Measurements from ENCODE around the gene FBLL1. TPM values are rescaled to one million over a fixed set of nuclear protein-coding genes. Genes with fewer than 3 reads are reported as not detected.

FBLL1 gene
- total and polyA plus RNA-seq, 9 of the 15 experiments (the other 6 are each of a cell fraction or from before 2014, with no cell fraction given), result not detected

DNA sequence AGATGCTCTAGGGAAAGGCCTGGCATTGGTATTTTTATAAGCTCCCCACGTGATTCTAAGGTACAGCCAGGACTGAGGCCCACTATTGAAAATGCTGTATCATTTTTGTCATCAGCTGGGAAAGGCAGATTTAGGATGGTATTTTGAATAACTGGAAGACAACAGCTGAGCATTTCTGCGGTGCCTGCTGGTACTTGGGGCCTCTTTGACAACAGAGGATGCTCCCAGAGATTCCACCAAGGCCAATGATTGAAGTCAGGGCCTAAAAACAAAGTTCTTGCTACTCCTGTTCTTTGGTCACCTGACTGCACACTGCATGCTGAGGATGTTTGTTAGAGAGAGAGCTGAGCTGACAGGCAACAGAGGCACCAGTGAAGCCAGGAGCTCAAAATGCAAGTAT lies 8.1 kb downstream of the FBLL1 start (continued):
- TF ChIP-seq, protein P1, sequence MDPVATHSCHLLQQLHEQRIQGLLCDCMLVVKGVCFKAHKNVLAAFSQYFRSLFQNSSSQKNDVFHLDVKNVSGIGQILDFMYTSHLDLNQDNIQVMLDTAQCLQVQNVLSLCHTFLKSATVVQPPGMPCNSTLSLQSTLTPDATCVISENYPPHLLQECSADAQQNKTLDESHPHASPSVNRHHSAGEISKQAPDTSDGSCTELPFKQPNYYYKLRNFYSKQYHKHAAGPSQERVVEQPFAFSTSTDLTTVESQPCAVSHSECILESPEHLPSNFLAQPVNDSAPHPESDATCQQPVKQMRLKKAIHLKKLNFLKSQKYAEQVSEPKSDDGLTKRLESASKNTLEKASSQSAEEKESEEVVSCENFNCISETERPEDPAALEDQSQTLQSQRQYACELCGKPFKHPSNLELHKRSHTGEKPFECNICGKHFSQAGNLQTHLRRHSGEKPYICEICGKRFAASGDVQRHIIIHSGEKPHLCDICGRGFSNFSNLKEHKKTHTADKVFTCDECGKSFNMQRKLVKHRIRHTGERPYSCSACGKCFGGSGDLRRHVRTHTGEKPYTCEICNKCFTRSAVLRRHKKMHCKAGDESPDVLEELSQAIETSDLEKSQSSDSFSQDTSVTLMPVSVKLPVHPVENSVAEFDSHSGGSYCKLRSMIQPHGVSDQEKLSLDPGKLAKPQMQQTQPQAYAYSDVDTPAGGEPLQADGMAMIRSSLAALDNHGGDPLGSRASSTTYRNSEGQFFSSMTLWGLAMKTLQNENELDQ (CRISPR knock-in tag; IDR thresholded peaks at IDR 0.05; ENCODE audit: borderline replicate concordance), result no peak
- TF ChIP-seq HLTF (IDR thresholded peaks at IDR 0.05) (no peak), STAT5A (IDR thresholded peaks at IDR 0.05; ENCODE audit: borderline replicate concordance, low read length) (no peak), RBM17 (IDR thresholded peaks at IDR 0.05; ENCODE audit: borderline replicate concordance, low read depth, low read length) (no peak), ZNF431 (CRISPR knock-in tag; IDR thresholded peaks at IDR 0.05) (no peak)

DNA sequence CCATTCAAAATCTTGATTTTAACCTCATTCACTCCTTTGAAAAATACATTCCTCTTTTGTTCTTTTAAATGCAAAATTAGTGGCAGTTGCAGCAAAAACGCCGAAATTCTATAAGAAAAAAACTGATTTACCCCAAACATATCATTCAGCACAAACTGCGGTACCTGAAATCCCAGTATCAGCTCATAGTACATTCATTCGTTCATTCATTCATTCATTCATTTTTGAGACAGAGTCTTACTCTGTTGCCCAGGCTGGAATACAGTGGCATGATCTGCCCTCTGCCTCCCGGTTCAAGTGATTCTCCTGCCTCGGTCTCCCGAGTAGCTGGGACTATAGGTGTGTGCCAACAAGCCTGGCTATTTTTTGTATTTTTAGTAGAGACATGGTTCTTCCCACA lies 20.4 kb downstream of the FBLL1 start:
- ATAC-seq (no peak), DNase-seq (ENCODE audit: extremely low read depth in 1 of 4, low spot score in 3 of 4) (no peak), FAIRE-seq (no peak)
- Histone ChIP-seq H3K9me3 (replicated peaks; ENCODE audit: control insufficient read depth, insufficient read depth, low read depth, low read length) (no peaks in the 10 kb centered on the region), H3K27ac (ENCODE audit: extremely low read depth, low read depth, low read length) (no peak overlapping the region), H3K4me1 (replicated peaks in 1 of 2; ENCODE audit: control insufficient read depth in 2 of 2, insufficient read depth in 2 of 2, low read length in 2 of 2) (no peaks in the 10 kb centered on the region), H4K20me1 (replicated peaks; ENCODE audit: control insufficient read depth, insufficient read depth, low read length) (no peaks in the 10 kb centered on the region), H3K9me1 (ENCODE audit: control insufficient read depth, insufficient read depth, low read length) (no peaks in the 10 kb centered on the region), H3K36me3 (ENCODE audit: control insufficient read depth, insufficient read depth, low read length) (peaks cover 48% of the 10 kb centered on the region; the same call in 2 of the 3 replicates), H3K79me2 (ENCODE audit: control insufficient read depth, insufficient read depth, low read length) (peaks cover 4% of the 10 kb centered on the region; the same call in 1 of the 3 replicates), H3K27me3 (ENCODE audit: control insufficient read depth in 2 of 2, insufficient read depth in 2 of 2, low read length in 2 of 2) (no peaks in the 10 kb centered on the region), H3K9ac (ENCODE audit: insufficient read depth in 1 of 2, low read depth in 2 of 2, low read length in 2 of 2) (no peak overlapping the region), H2AFZ (ENCODE audit: low read depth, low read length) (no peak overlapping the region), H3K4me2 (ENCODE audit: insufficient read depth, low read length) (no peak overlapping the region), H3K4me3 (no peak overlapping the region)
- intact Hi-C loops (cut with micrococcal nuclease), result no loop called here
- in situ Hi-C loops (cut with MboI), result no loop called here
- BruUV-seq (replicated peaks), result no TSS peak
- ChIA-PET CTCF (ENCODE audit: low intra/inter-chr PET ratio) (no interaction called here), POLR2A (no interaction called here)
- TF ChIP-seq NONO (IDR thresholded peaks at IDR 0.05; ENCODE audit: low read depth in 2 of 2, low read length in 1 of 2), result no peak
- no peak for TF ChIP-seq SREBF1 (IDR thresholded peaks at IDR 0.05; ENCODE audit: borderline replicate concordance, low read depth, low read length)
- no peak for TF ChIP-seq BCOR (IDR thresholded peaks at IDR 0.05)
- TF ChIP-seq ZNF24 (IDR thresholded peaks at IDR 0.05), result peak; percentile 79
- TF ChIP-seq NEUROD1 (IDR thresholded peaks at IDR 0.05; ENCODE audit: borderline replicate concordance, low read depth, low read length, partially characterized antibody), result no peak
- no peak for TF ChIP-seq ZZZ3 (IDR thresholded peaks at IDR 0.05)
- WGBS (ENCODE audit: insufficient coverage, low coverage, missing lambda C conversion rate), result 95% methylated on average over 7 of the region's 7 CpGs

Data from K562 (cell line).